ENCODE results near the gene NECAB3. TPM values are rescaled to one million over a fixed set of nuclear protein-coding genes. Genes with fewer than 3 reads are reported as not detected.
A peak's percentile ranks its signal among the peaks of the same experiment; 100 is the strongest.

NECAB3 gene
- total RNA-seq, 2 experiments from 2014 or later: 48.2 to 54.3 TPM

- Mint-ChIP-seq H3K9me3 (no peaks in the 10 kb centered on the region), H3K4me1 (peaks cover 58% of the 10 kb centered on the region), H3K36me3 (ENCODE audit: low read depth) (peaks cover 5% of the 10 kb centered on the region), H3K27me3 (no peaks in the 10 kb centered on the region), H3K27ac (peak overlapping the region; percentile 94), H3K4me3 (peak overlapping the region; percentile 35)
- ChIA-PET POLR2A (no interaction called here), CTCF (interaction anchor here (0.6 to 1.9 kb wide), 7 partner anchors 11 to 1230 kb away, joined by 3 to 7 read pairs (median 4); no protein-coding TSS in a partner anchor)
- DNase-seq: peak; percentile 66
These were observed 15.7 kb upstream of the NECAB3 start for GRCh38 chr20:33689973-33690372.

DNA sequence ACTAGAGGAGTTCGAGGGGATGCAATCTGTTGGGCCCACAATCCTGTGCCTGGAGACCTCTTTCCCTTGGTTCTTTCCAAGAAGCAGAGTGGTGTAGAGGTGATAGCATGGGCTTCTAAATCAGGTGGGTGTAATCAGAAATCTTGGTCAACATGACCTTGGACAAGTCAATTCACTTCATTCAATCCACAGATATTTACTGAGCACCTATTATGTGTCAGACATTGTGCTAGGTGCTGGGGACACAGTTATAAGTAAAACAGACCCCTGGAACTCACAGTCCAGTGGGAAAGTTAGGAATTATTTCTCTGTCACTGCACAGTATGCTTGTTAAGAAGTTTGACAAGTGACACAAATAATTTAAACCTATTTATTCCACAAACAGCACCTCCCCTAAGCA, 15.3 kb upstream of the NECAB3 start:
- H3K9me3 Mint-ChIP-seq: no peaks in the 10 kb centered on the region
- peaks cover 63% of the 10 kb centered on the region for H3K4me1 Mint-ChIP-seq
- CTCF ChIA-PET: interaction anchor here (0.6 to 1.9 kb wide), 6 partner anchors 10 to 952 kb away, joined by 3 to 7 read pairs (median 4); no protein-coding TSS in a partner anchor
- POLR2A ChIA-PET: no interaction called here
- peak overlapping the region; percentile 35 for H3K4me3 Mint-ChIP-seq
- peaks cover 9% of the 10 kb centered on the region for H3K36me3 Mint-ChIP-seq (ENCODE audit: low read depth)
- H3K27ac Mint-ChIP-seq: peak overlapping the region; percentile 94
- no peaks in the 10 kb centered on the region for H3K27me3 Mint-ChIP-seq
- DNase-seq: no peak

GRCh38 chr20:33688938-33689424, 14.8 kb upstream of the NECAB3 start:
- no peak for DNase-seq
- H3K9me3 Mint-ChIP-seq: no peaks in the 10 kb centered on the region
- H3K4me3 Mint-ChIP-seq: no peak overlapping the region
- peak overlapping the region; percentile 94 for H3K27ac Mint-ChIP-seq
- CTCF ChIA-PET: interaction anchor here (0.6 kb wide), 1 partner anchor 365 kb away, joined by 3 read pairs; no protein-coding TSS in a partner anchor
- no peaks in the 10 kb centered on the region for H3K27me3 Mint-ChIP-seq
- H3K36me3 Mint-ChIP-seq (ENCODE audit: low read depth): peaks cover 9% of the 10 kb centered on the region
- POLR2A ChIA-PET: no interaction called here
- H3K4me1 Mint-ChIP-seq: peaks cover 68% of the 10 kb centered on the region

- POLR2A ChIA-PET: interaction anchor here (0.5 kb wide), 1 partner anchor 35 kb away, joined by 4 read pairs; no protein-coding TSS in a partner anchor
- no peaks in the 10 kb centered on the region for H3K9me3 Mint-ChIP-seq
- DNase-seq: no peak
These were observed 14.0 kb upstream of the NECAB3 start for GRCh38 chr20:33687993-33688937.

GRCh38 chr20:33687370-33687915, 13.2 kb upstream of the NECAB3 start:
- no peak for DNase-seq
- H3K4me1 Mint-ChIP-seq: peaks cover 80% of the 10 kb centered on the region
- ChIA-PET POLR2A (interaction anchor here (0.5 kb wide), 1 partner anchor 36 kb away, joined by 4 read pairs; no protein-coding TSS in a partner anchor), CTCF (interaction anchor here (0.5 to 1.0 kb wide), 3 partner anchors 9 to 233 kb away, joined by 3 to 4 read pairs (median 3); no protein-coding TSS in a partner anchor)
- no peaks in the 10 kb centered on the region for H3K27me3 Mint-ChIP-seq
- H3K9me3 Mint-ChIP-seq: no peaks in the 10 kb centered on the region
- H3K27ac Mint-ChIP-seq: peak overlapping the region; percentile 94
- peaks cover 12% of the 10 kb centered on the region for H3K36me3 Mint-ChIP-seq (ENCODE audit: low read depth)
- H3K4me3 Mint-ChIP-seq: no peak overlapping the region

More at GRCh38 chr20:33687993-33688937, 14.0 kb upstream of the NECAB3 start:
- CTCF ChIA-PET: interaction anchor here (1.0 kb wide), 1 partner anchor 10 kb away, joined by 3 read pairs; no protein-coding TSS in a partner anchor
- no peaks in the 10 kb centered on the region for H3K27me3 Mint-ChIP-seq
- peak overlapping the region; percentile 94 for H3K27ac Mint-ChIP-seq
- peaks cover 72% of the 10 kb centered on the region for H3K4me1 Mint-ChIP-seq
- H3K4me3 Mint-ChIP-seq: no peak overlapping the region
- peaks cover 9% of the 10 kb centered on the region for H3K36me3 Mint-ChIP-seq (ENCODE audit: low read depth)

- no peaks in the 10 kb centered on the region for H3K9me3 Mint-ChIP-seq
- POLR2A ChIA-PET: interaction anchor here (1.0 kb wide), 1 partner anchor 33 kb away, joined by 6 read pairs; the partner anchor contains the start of gene PXMP4
- H3K4me1 Mint-ChIP-seq: peaks cover 82% of the 10 kb centered on the region
- CTCF ChIA-PET: interaction anchor here (0.5 to 1.0 kb wide), 3 partner anchors 8 to 233 kb away, joined by 3 to 4 read pairs (median 3); no protein-coding TSS in a partner anchor
- no peak for DNase-seq
- no peaks in the 10 kb centered on the region for H3K27me3 Mint-ChIP-seq
- H3K4me3 Mint-ChIP-seq: peak overlapping the region; percentile 54
- H3K36me3 Mint-ChIP-seq (ENCODE audit: low read depth): peaks cover 15% of the 10 kb centered on the region
- H3K27ac Mint-ChIP-seq: peak overlapping the region; percentile 94
These were observed 12.7 kb upstream of the NECAB3 start for GRCh38 chr20:33686984-33687366.

GRCh38 chr20:33686100-33686983, 12.1 kb upstream of the NECAB3 start, which contains the start of gene E2F1:
Gene E2F1, minus strand, starts transcription at chr20:33686385. Its CDS starts 121 bp downstream, at chr20:33686264.
- Mint-ChIP-seq H3K4me1 (peaks cover 85% of the 10 kb centered on the region), H3K9me3 (no peaks in the 10 kb centered on the region), H3K27me3 (no peaks in the 10 kb centered on the region), H3K36me3 (ENCODE audit: low read depth) (peaks cover 22% of the 10 kb centered on the region), H3K4me3 (peak within 1 kb of the TSS; percentile 91), H3K27ac (peak within 1 kb of the TSS; percentile 94)
- peak; percentile 96 for DNase-seq
- CTCF ChIA-PET: interaction anchor here (0.6 to 9.1 kb wide), 4 partner anchors 18 to 22 kb away, joined by 3 to 115 read pairs (median 4); partner anchors contain the start of gene ACTL10
- POLR2A ChIA-PET: interaction anchor here (1.0 to 1.6 kb wide), 2 partner anchors 34 kb away, joined by 5 to 6 read pairs; partner anchors contain the start of gene PXMP4

GRCh38 chr20:33685328-33686099, 11.3 kb upstream of the NECAB3 start:
- CTCF ChIA-PET: interaction anchor here (0.6 to 9.1 kb wide), 5 partner anchors 14 to 284 kb away, joined by 3 to 115 read pairs (median 3); partner anchors contain the start of genes ACTL10, CDK5RAP1 and PXMP4
- Mint-ChIP-seq H3K36me3 (ENCODE audit: low read depth) (peaks cover 29% of the 10 kb centered on the region), H3K27me3 (no peaks in the 10 kb centered on the region), H3K27ac (peak overlapping the region; percentile 94), H3K4me3 (peak overlapping the region; percentile 91), H3K9me3 (no peaks in the 10 kb centered on the region), H3K4me1 (peaks cover 87% of the 10 kb centered on the region)
- peak; percentile 68 for DNase-seq
- POLR2A ChIA-PET: interaction anchor here (0.7 to 1.6 kb wide), 2 partner anchors 22 to 35 kb away, joined by 3 to 5 read pairs; partner anchors contain the start of gene PXMP4

- Mint-ChIP-seq H3K9me3 (no peaks in the 10 kb centered on the region), H3K36me3 (ENCODE audit: low read depth) (peaks cover 29% of the 10 kb centered on the region), H3K27ac (peak overlapping the region; percentile 94), H3K4me1 (peaks cover 87% of the 10 kb centered on the region), H3K27me3 (no peaks in the 10 kb centered on the region), H3K4me3 (peak overlapping the region; percentile 91)
- no peak for DNase-seq
- ChIA-PET POLR2A (interaction anchor here (0.7 to 1.6 kb wide), 2 partner anchors 21 to 36 kb away, joined by 3 to 5 read pairs; partner anchors contain the start of gene PXMP4), CTCF (interaction anchor here (0.6 to 9.1 kb wide), 6 partner anchors 13 to 283 kb away, joined by 3 to 115 read pairs (median 4); partner anchors contain the start of genes ACTL10, CDK5RAP1 and PXMP4)
These were observed 10.5 kb upstream of the NECAB3 start for GRCh38 chr20:33684533-33685327.

GRCh38 chr20:33681728-33682353, 7.6 kb upstream of the NECAB3 start:
- ChIA-PET POLR2A (no interaction called here), CTCF (interaction anchor here (0.8 to 9.1 kb wide), 2 partner anchors 11 to 15 kb away, joined by 3 to 115 read pairs; partner anchors contain the start of gene ACTL10)
- Mint-ChIP-seq H3K9me3 (no peaks in the 10 kb centered on the region), H3K27me3 (no peaks in the 10 kb centered on the region), H3K27ac (peak overlapping the region; percentile 93), H3K36me3 (ENCODE audit: low read depth) (peaks cover 53% of the 10 kb centered on the region), H3K4me3 (peak overlapping the region; percentile 22), H3K4me1 (peaks cover 86% of the 10 kb centered on the region)
- DNase-seq: peak; percentile 29

Measured in activated CD4-positive, alpha-beta T cell treated with anti-CD3 and anti-CD28 coated beads, Interleukin-2, amount 10 ng/mL, durations not matched to agents 7 days and 5 days (primary cell).